Esophagus squamous epithelium (tissue), 4 donors: ENCODE results near the gene MTMR3.

ENCODE experiments used
- CTCF ChIP-seq, 6 experiments: fragments of 450-650 bp in 4 of 6; fragments of 200-600 bp in 2 of 6; sonication (generic) in 2 of 6; IDR thresholded peaks; one replicate each; pipeline ENCODE4 v1.5.1; 2016 to 2019; ENCODE audit warnings: antibody characterized with exemption in 6 of 6, mild to moderate bottlenecking in 4 of 6, moderate library complexity in 4 of 6
- POLR2A ChIP-seq, 4 donors: fragments of 450-650 bp; IDR thresholded peaks; one replicate each; pipeline ENCODE4 v1.6.1; 2017; ENCODE audit warnings: antibody characterized with exemption in 4 of 4, mild to moderate bottlenecking in 4 of 4, moderate library complexity in 3 of 4

- TF ChIP-seq POLR2A (IDR thresholded peaks at IDR 0.05): no peak
- TF ChIP-seq CTCF (IDR thresholded peaks at IDR 0.05): no peak
Measured at GRCh38 chr22:29972121-29972520, 89.1 kb downstream of the MTMR3 start.
